Neural crest cell (in vitro differentiated cells): ENCODE measurements around the gene CRYL1. TPM values are rescaled to one million over a fixed set of nuclear protein-coding genes. Genes with fewer than 3 reads are reported as not detected.

Experiments used
- DNase-seq: peaks from one replicate; pipeline ENCODE4 v3.0.0; 2021; ENCODE audit warnings: low read depth, mixed read lengths, low spot score
- H3K27ac Mint-ChIP-seq: one replicate; pipeline ENCODE4 v1.8.0; 2021; ENCODE audit warnings: mild to moderate bottlenecking, mixed read lengths; ENCODE audit not compliant: unreplicated experiment
- H3K27me3 Mint-ChIP-seq: 2 replicates; pipeline ENCODE4 v1.8.0; 2021; ENCODE audit warnings: low read depth, mild to moderate bottlenecking, mixed read lengths
- H3K36me3 Mint-ChIP-seq: 2 replicates; pipeline ENCODE4 v1.8.0; 2021; ENCODE audit warnings: low read depth, mild to moderate bottlenecking, mixed read lengths
- H3K4me1 Mint-ChIP-seq: 2 replicates; pipeline ENCODE4 v1.8.0; 2021; ENCODE audit warnings: mixed read lengths
- H3K4me3 Mint-ChIP-seq: one replicate; pipeline ENCODE4 v1.8.0; 2021; ENCODE audit warnings: mild to moderate bottlenecking, mixed read lengths
- H3K9me3 Mint-ChIP-seq: 2 replicates; pipeline ENCODE4 v1.8.0; 2021; ENCODE audit warnings: mixed read lengths
- CTCF ChIP-seq: fragments of 200-600 bp; sonication (generic); conservative IDR thresholded peaks from 2 replicates; pipeline ENCODE4 v1.5.0; 2021; ENCODE audit warnings: antibody characterized with exemption, mild to moderate bottlenecking
- total RNA-seq: library from RNA; stranded (reverse); gene quantifications from 2 replicates; pipeline ENCODE4 v1.2.1, GENCODE V29; 2021

Gene CRYL1
- total RNA-seq, 1 donor from 2014 or later: 19.9 TPM

- DNase-seq: no peak
- Mint-ChIP-seq H3K36me3 (peaks cover 14% of the 10 kb centered on the region), H3K4me3 (no peak overlapping the region), H3K9me3 (peaks cover 8% of the 10 kb centered on the region), H3K27me3 (no peaks in the 10 kb centered on the region), H3K27ac (no peak overlapping the region), H3K4me1 (peaks cover 6% of the 10 kb centered on the region)
- TF ChIP-seq CTCF: no peak
These were observed 25.7 kb downstream of the CRYL1 start for GRCh38 chr13:20499986-20500385.

GRCh38 chr13:20498659-20499058 lies 27.0 kb downstream of the CRYL1 start:
- TF ChIP-seq CTCF: no peak

GRCh38 chr13:20498129-20498528 lies 27.5 kb downstream of the CRYL1 start:
- Mint-ChIP-seq H3K4me3 (no peak overlapping the region), H3K27me3 (no peaks in the 10 kb centered on the region), H3K36me3 (peaks cover 14% of the 10 kb centered on the region), H3K9me3 (peaks cover 8% of the 10 kb centered on the region), H3K27ac (no peak overlapping the region), H3K4me1 (peaks cover 6% of the 10 kb centered on the region)
- no peak for TF ChIP-seq CTCF
- DNase-seq: no peak

More at GRCh38 chr13:20498659-20499058, 27.0 kb downstream of the CRYL1 start:
- H3K4me3 Mint-ChIP-seq: no peak overlapping the region
- no peak overlapping the region for H3K27ac Mint-ChIP-seq
- H3K36me3 Mint-ChIP-seq: peaks cover 14% of the 10 kb centered on the region
- peaks cover 8% of the 10 kb centered on the region for H3K9me3 Mint-ChIP-seq
- no peaks in the 10 kb centered on the region for H3K27me3 Mint-ChIP-seq
- H3K4me1 Mint-ChIP-seq: peaks cover 6% of the 10 kb centered on the region
- no peak for DNase-seq

GRCh38 chr13:20497006-20497775 lies 28.5 kb downstream of the CRYL1 start:
- no peaks in the 10 kb centered on the region for H3K27me3 Mint-ChIP-seq
- H3K4me3 Mint-ChIP-seq: no peak overlapping the region
- TF ChIP-seq CTCF: no peak

DNA sequence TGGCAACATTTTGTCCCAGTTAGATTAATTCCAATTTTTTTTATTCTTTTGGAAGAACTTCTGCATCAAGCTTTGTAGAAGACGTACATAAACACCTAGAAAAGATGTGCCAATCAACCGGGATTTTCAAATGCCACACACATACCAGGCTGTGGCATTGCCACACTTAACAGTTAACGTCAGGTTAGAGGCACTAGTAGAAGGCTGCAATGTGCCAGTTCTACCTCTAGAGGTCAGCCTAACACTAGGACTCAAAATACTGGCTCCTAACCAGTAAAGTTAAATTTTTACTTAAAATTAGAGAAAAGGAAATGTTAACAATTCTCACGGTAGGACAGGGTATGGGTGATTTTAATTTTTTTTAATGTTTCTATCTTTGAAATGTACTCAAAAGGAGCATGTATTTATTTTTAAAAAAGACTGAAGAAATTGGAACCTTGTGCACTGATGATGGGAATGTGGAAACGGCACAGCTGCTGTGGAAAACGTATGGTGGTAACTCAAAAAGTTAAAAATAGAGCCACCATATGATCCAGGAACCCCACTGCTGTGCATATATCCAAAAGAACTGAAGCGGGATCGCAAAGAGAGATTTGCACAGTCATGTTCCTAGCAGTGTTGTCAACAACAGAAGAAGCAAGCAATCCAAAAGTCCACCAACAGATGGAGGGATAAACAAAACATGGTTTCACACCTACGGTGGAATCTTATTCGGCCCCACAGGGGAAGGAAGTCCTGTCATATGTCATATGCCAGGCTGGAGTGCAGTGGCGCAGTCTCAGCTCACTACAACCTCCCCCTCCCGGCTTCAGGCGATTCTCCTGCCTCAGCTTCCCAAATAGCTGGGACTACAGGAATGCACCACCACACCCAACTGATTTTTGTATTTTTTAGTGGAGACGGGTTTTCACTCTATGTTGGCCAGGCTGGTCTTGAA lies 30.3 kb downstream of the CRYL1 start:
- peak; percentile 57 for DNase-seq
- peaks cover 5% of the 10 kb centered on the region for H3K36me3 Mint-ChIP-seq
- H3K27me3 Mint-ChIP-seq: no peaks in the 10 kb centered on the region
- H3K9me3 Mint-ChIP-seq: peaks cover 4% of the 10 kb centered on the region
- H3K4me3 Mint-ChIP-seq: no peak overlapping the region
- peak; percentile 98 for TF ChIP-seq CTCF
- no peak overlapping the region for H3K27ac Mint-ChIP-seq
- H3K4me1 Mint-ChIP-seq: peaks cover 6% of the 10 kb centered on the region

More at GRCh38 chr13:20497006-20497775, 28.5 kb downstream of the CRYL1 start:
- Mint-ChIP-seq H3K27ac (no peak overlapping the region), H3K4me1 (peaks cover 6% of the 10 kb centered on the region), H3K36me3 (peaks cover 14% of the 10 kb centered on the region), H3K9me3 (peaks cover 8% of the 10 kb centered on the region)
- DNase-seq: no peak
